Measurements from ENCODE around the gene RHBDF1.

Gene RHBDF1

GRCh38 chr16:74747-75334 is 2.4 kb upstream of the RHBDF1 start:
- DNase-seq (ENCODE audit: low spot score), result no peak

GRCh38 chr16:74051-74746 is 1.8 kb upstream of the RHBDF1 start:
- no peak for DNase-seq (ENCODE audit: low spot score)

- DNase-seq (ENCODE audit: low spot score), result peak; percentile 89
These were observed 660 bp downstream of the RHBDF1 start for GRCh38 chr16:71540-72401.

- DNase-seq (ENCODE audit: low spot score), result no peak
These were observed 1.3 kb downstream of the RHBDF1 start for GRCh38 chr16:71210-71539.

- DNase-seq (ENCODE audit: low spot score), result no peak
These were observed 3.2 kb downstream of the RHBDF1 start for GRCh38 chr16:69181-69580.

GRCh38 chr16:67884-68789 is 4.3 kb downstream of the RHBDF1 start:
- DNase-seq (ENCODE audit: low spot score), result no peak

GRCh38 chr16:67183-67791 is 5.1 kb downstream of the RHBDF1 start:
- no peak for DNase-seq (ENCODE audit: low spot score)

GRCh38 chr16:66309-67182 is 5.9 kb downstream of the RHBDF1 start:
- no peak for DNase-seq (ENCODE audit: low spot score)

GRCh38 chr16:65745-66144 is 6.7 kb downstream of the RHBDF1 start:
- DNase-seq (ENCODE audit: low spot score), result peak; percentile 95

- no peak for DNase-seq (ENCODE audit: low spot score)
These were observed 7.5 kb downstream of the RHBDF1 start for GRCh38 chr16:64914-65255.

- no peak for DNase-seq (ENCODE audit: low spot score)
These were observed 8.2 kb downstream of the RHBDF1 start for GRCh38 chr16:63998-64913.

- DNase-seq (ENCODE audit: low spot score), result no peak
These were observed 9.0 kb downstream of the RHBDF1 start for GRCh38 chr16:63466-63865.

GRCh38 chr16:62968-63391 is 9.5 kb downstream of the RHBDF1 start:
- DNase-seq (ENCODE audit: low spot score), result no peak

GRCh38 chr16:62283-62967 is 10.0 kb downstream of the RHBDF1 start:
- DNase-seq (ENCODE audit: low spot score), result no peak

- no peak for DNase-seq (ENCODE audit: low spot score)
These were observed 10.6 kb downstream of the RHBDF1 start for GRCh38 chr16:61879-62281.

GRCh38 chr16:60929-61878 is 11.2 kb downstream of the RHBDF1 start:
- DNase-seq (ENCODE audit: low spot score), result no peak

GRCh38 chr16:60166-60565 is 12.3 kb downstream of the RHBDF1 start:
- DNase-seq (ENCODE audit: low spot score), result no peak

All from HuH-7.5 (cell line).